NCI-H128 (cell line): Measurements from ENCODE around the gene DCHS1.

Experiments
- DNase-seq: peaks from one replicate; lab custom pipeline; 2025; ENCODE audit not compliant: unreplicated experiment; lab: John Stamatoyannopoulos, UW

Gene DCHS1

DNA sequence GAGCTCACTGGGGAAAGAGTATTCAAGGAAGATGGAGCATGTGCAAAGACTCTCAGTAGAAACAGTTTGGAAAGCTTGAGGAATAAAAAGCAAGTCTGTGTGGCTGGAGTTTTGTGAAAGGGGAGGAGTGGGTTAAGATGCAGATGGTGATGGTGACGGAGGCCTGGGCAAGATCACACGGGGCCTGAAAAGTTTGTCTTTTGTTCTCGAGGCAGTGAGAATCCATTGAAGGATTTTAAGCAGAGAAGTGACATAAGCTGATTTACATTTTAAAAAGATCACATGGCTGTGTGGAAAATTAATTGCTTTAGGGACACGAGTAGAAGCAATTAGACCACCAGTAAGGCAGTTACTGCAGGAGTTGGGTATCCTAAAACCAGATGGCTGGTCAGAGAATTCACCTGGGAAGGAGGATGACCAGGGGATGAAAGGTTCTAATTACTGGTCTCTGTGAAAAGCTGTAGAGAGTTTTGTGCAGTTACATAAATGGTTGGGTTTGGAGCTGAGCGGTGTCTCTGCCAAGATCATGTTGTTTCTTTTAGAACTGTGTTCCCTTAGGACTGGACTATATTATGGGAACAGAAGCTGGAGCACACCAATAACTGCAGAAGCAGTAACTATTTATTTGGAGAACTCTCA lies 59.3 kb downstream of the DCHS1 start:
- DNase-seq = no peak

GRCh38 chr11:6594142-6594768 lies 61.4 kb downstream of the DCHS1 start:
- no peak for DNase-seq

- no peak for DNase-seq
Measured at GRCh38 chr11:6588018-6588417, 67.6 kb downstream of the DCHS1 start.

DNA sequence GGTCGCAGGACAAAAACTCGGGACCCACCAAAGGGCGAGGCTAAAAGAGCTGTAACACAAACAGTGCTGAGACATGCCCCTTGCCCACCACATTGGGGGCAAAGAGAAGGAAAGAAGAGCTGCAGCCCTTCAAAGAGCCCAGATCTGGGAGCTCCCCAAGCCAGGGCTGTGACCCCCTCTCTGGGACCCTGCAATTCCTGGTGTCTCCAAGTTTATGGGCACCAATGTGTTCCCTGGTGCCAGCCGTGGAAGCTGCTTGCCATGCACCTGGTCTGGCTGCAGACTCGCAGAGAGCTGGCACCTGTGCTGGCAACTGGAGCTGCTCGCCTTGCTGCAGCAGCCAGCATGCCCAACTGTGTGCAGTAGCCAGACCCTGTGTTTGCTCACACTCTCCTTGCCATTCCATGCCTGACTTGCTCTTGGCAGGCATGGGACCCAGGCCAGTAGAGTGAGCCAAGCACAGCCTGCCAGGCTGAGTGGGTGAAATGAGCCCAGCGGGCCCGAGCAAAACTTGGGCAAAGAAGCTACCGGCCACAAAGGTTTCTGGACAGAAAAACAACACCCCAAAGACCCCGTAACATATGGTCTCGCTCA lies 68.2 kb downstream of the DCHS1 start:
- no peak for DNase-seq

DNA sequence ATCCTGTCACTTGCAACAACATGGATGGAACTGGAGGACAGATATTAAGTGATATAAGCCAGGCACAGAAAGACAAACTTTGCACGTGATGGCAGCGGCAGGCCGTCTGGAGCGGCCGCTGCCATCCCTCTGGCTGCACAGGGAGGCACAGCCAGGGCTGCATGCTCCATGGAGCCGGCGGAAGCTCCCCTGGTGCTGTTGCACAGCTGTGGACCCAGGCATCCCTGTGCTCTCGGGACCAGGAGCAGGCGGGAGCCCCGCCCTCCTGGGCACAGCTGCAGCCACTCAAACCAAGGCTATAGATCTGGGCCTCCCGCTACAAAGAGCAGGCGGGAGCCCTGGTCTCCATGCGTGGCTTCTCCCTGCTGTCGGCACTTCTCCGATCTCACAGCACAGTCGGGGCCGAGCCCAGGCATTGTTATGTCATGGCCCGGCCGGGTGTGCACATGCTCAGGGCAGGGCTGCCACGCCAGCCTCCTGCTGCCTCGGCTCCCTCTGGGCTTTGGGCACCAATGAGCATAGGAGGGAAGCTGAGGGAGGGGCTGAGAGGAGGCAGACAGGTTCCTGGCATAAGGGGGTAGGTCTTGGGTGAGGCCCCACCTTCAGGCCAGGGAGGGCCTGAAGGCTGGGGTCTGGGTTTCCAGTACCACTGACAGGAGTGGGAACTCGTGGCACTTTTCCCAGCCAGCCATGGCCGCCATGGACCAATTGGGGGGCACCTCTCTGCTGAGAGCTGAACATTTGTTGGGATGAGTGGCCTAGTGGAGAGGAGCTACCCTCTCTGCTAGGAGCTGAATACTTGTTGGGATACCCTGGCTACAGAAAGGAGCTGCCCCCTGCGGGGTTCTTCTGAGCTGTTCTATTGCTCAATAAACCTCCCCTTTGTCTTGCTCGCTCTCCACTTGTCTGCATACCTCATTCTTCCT lies 68.9 kb downstream of the DCHS1 start:
- no peak for DNase-seq

GRCh38 chr11:6584528-6584927 lies 71.1 kb downstream of the DCHS1 start:
- no peak for DNase-seq

GRCh38 chr11:6583584-6583983 lies 72.0 kb downstream of the DCHS1 start:
- DNase-seq = no peak

- no peak for DNase-seq
Measured at GRCh38 chr11:6579681-6580080, 75.9 kb downstream of the DCHS1 start.

DNA sequence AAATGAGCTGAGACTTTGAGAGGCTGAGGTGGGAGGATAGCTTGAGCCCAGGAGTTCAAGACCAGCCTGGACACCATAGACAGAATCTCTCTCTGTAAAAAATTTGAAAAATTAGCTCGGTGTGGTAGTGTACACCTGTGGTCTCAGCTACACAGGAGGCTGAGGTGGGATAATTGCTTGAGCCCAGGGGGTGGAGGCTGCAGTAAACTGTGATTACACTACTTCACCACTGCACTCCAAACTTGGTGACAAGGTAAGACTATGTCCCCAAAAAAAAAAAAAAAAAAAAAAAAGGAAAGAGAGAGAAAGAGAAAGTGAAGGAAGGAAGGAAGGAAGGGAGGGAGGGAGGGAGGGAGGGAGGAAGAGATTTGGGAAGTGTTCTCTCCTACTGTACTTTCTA lies 77.5 kb downstream of the DCHS1 start:
- no peak for DNase-seq

DNA sequence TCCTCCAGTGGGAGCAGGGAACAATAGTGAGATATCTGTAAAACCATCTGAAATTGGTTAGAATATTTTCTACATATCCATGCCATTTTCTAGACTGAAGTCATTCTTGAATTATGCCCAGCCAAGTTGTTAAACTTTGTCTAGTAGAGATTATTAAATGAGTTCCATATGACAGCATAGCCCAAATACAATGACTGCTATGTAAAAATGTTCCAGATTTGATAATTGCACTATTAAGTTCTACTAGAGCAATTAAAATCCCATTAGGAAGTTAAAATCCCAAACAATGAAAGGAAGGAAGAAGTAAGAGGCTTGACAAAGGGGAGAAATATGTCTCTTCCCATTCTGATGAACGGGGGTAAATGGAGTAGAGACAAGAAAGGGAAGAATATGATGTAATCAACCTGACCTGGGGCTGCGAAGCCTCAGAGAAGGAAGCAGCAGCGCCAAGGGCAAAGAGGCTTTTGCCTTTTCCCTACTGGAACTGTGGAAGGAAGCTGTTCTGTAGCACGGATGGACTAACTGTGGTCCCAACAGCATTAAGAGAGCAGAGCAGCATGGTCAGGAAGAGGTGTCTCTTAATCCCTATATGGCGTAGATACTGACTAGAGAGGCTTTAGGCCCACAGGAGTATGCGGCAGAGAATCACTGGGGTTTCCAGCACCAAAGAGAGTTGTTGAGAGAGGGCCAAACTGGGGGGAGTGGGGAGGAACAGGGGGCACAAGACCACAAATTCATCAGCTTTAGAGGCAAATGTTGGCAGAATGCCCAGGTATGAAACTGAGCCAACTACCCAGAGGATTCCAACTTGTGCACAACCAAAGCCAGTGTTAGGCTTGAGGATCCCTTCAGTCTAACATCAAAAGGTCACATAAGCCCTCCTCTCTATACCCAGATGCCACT lies 78.9 kb downstream of the DCHS1 start:
- peak; percentile 30 for DNase-seq

DNA sequence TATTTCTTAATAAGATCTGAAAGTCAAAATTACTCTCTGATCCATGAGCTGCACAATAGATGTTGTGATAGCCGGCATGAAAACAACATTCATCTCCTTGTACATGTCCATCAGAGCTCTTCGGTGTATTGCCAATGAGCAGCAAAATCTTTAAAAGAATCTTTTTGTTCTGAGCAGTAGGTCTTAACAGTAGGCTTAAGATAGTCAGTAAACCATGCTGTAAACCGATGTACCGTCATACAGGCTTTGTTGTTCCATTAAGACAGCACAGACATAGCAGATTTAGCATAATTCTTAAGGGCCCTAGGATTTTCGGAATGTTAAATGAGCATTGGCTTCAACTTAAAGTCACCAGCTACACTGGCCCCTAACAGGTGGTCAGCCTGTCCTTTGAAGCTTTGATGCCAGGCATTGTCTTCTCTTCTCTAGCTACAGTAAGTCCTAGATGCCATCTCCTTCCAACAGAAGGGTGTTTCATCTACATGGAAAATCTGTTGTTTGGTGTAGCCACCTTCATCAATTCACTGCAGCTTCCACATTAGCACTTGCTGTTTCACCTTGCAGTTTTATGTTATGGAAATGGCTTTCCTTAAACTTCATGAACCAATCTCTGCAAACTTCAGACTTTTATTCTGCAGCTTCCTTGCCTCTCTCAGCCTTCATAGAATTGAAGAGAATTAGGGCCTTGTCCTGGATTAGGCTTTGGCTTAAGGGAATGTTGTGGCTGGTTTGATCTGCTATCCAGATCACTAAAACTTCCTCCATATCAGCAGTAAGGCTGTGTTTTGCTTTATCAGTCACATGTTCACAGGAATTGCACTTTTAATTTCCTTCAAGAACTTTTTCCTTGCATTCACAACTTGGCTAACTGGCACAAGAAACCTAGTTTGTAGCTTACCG lies 80.5 kb downstream of the DCHS1 start:
- DNase-seq = no peak

- DNase-seq = no peak
Measured at GRCh38 chr11:6572215-6572614, 83.4 kb downstream of the DCHS1 start.

GRCh38 chr11:6571434-6572008 lies 84.1 kb downstream of the DCHS1 start:
- DNase-seq = no peak
